A673 (cell line): Measurements from ENCODE around the gene TDRD15. TPM values are rescaled to one million over a fixed set of nuclear protein-coding genes. Genes with fewer than 3 reads are reported as not detected.

Source experiments
- BruUV-seq: library from RNA; stranded (reverse); fragments of 400-500 nt; replicated peaks from 2 replicates; lab custom pipeline; 2021; lab: Mats Ljungman, UMichigan
- CTCF ChIA-PET: fragments of 300-600 bp; sonication (Branson Sonifier 250); formaldehyde crosslinking; loops from one replicate; lab custom pipeline; 2022; ENCODE audit warnings: antibody characterized with exemption; lab: Charles Lee
- POLR2A ChIA-PET: fragments of 300-600 bp; sonication (Branson Sonifier 250); formaldehyde crosslinking; loops from one replicate; lab custom pipeline; 2022; ENCODE audit warnings: antibody characterized with exemption; ENCODE audit not compliant: low non-redundant PET; lab: Charles Lee
- DNase-seq: peaks from one replicate; pipeline ENCODE4 v3.0.0-alpha.2; 2015; ENCODE audit warnings: low spot score
- H3K27ac ChIP-seq: fragments of 200-600 bp; sonication (generic); 2 replicates; pipeline ENCODE4 v1.5.1; 2016; ENCODE audit warnings: mixed run types, low read depth, mild to moderate bottlenecking, mixed read lengths, antibody characterized with exemption, low read length; ENCODE audit not compliant: poor library complexity, severe bottlenecking
- H3K27me3 ChIP-seq: fragments of 200-600 bp; sonication (generic); replicated peaks from 2 replicates; pipeline ENCODE4 v1.6.1; 2017; ENCODE audit warnings: mixed run types, low read depth, mild to moderate bottlenecking, mixed read lengths, antibody characterized with exemption, low read length; ENCODE audit not compliant: insufficient read depth, poor library complexity
- H3K36me3 ChIP-seq: fragments of 200-600 bp; sonication (generic); 2 replicates; pipeline ENCODE4 v1.6.1; 2016; ENCODE audit warnings: mixed run types, mild to moderate bottlenecking, mixed read lengths, antibody characterized with exemption, low read length; ENCODE audit not compliant: insufficient read depth, poor library complexity, severe bottlenecking
- H3K4me1 ChIP-seq: fragments of 200-600 bp; sonication (generic); 2 replicates; pipeline ENCODE4 v1.6.1; 2017; ENCODE audit warnings: mixed run types, mild to moderate bottlenecking, mixed read lengths, antibody characterized with exemption, low read length; ENCODE audit not compliant: insufficient read depth, poor library complexity, severe bottlenecking
- H3K4me3 ChIP-seq: fragments of 200-600 bp; sonication (generic); 2 replicates; pipeline ENCODE4 v1.5.1; 2016; ENCODE audit warnings: low read depth, mixed run types, mild to moderate bottlenecking, mixed read lengths, low read length; ENCODE audit not compliant: poor library complexity, severe bottlenecking
- H3K9me3 ChIP-seq: fragments of 200-600 bp; sonication (generic); 2 replicates; pipeline ENCODE4 v1.6.1; 2016; ENCODE audit warnings: mixed run types, low read depth, mild to moderate bottlenecking, mixed read lengths, antibody characterized with exemption, low read length; ENCODE audit not compliant: poor library complexity, severe bottlenecking
- EZH2 ChIP-seq: fragments of 200-600 bp; sonication (generic); IDR thresholded peaks from 2 replicates; pipeline ENCODE4 v1.6.1; 2017; ENCODE audit warnings: borderline replicate concordance, low read depth, mild to moderate bottlenecking, mixed read lengths, antibody characterized with exemption, low read length; ENCODE audit not compliant: poor library complexity, severe bottlenecking
- intact Hi-C: fragments of 100-400 bp; cut with micrococcal nuclease; formaldehyde crosslinking; loops from one replicate; pipeline ENCODE4 v1.10.0; 2022; ENCODE audit not compliant: unreplicated experiment
- total RNA-seq: library from RNA; stranded (reverse); gene quantifications from 2 replicates; pipeline ENCODE4 v1.2.3, GENCODE V29; 2021
- TF ChIP-seq, protein P1 (sequence below): fragments of 300-800, 200-600 bp; sonication (generic); conservative IDR thresholded peaks from 2 replicates; pipeline ENCODE4 v1.5.1; 2017; ENCODE audit warnings: low read depth, mild to moderate bottlenecking, antibody characterized with exemption, low read length, moderate library complexity, mixed read lengths

The TDRD15 gene
- total RNA-seq, 1 experiment from 2014 or later = not detected

- ChIA-PET POLR2A (no interaction called here), CTCF (no interaction called here)
- BruUV-seq = no TSS peak
- H3K27ac ChIP-seq = no peak overlapping the region
- H3K27me3 ChIP-seq = peaks cover 9% of the 10 kb centered on the region
- DNase-seq = no peak
- H3K36me3 ChIP-seq = no peaks in the 10 kb centered on the region
- no peak for TF ChIP-seq EZH2
- intact Hi-C loops = no loop called here
- H3K4me1 ChIP-seq = no peaks in the 10 kb centered on the region
- no peak overlapping the region for H3K4me3 ChIP-seq
- no peaks in the 10 kb centered on the region for H3K9me3 ChIP-seq
Observed at GRCh38 chr2:21084401-21084800, 39.4 kb upstream of the TDRD15 start.

DNA sequence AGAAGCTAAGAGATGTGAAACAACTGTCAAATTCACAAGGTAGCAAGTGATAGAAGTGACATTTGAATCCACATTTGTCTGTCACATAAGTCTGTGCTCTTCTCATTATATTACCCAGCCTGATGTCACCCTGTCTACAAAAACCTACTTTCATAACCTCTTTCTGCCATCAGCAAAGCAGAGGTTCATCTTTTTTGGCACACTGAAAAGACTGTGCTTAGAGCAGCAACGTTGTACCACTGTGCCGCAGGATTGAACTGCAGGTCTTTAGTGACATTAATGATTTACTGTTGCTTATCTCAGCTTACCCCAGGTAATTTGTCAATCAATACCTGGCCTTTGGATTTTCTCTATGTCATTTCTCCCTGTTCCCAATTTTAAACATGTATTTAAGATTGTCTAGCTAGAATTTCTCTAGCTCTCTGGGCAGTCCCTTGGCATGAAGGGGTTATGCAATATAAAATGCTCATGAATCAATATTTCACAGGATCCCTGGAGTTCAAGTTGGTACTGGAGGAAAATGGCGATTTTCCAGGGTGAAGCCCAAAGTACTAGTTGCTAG is 31.4 kb upstream of the TDRD15 start:
- H3K4me1 ChIP-seq = no peaks in the 10 kb centered on the region
- no peak for DNase-seq
- no peak overlapping the region for H3K27ac ChIP-seq
- H3K9me3 ChIP-seq = no peaks in the 10 kb centered on the region
- intact Hi-C loops = no loop called here
- BruUV-seq = no TSS peak
- H3K36me3 ChIP-seq = no peaks in the 10 kb centered on the region
- H3K4me3 ChIP-seq = no peak overlapping the region
- POLR2A ChIA-PET = no interaction called here
- peaks cover 42% of the 10 kb centered on the region for H3K27me3 ChIP-seq
- TF ChIP-seq, protein P1, sequence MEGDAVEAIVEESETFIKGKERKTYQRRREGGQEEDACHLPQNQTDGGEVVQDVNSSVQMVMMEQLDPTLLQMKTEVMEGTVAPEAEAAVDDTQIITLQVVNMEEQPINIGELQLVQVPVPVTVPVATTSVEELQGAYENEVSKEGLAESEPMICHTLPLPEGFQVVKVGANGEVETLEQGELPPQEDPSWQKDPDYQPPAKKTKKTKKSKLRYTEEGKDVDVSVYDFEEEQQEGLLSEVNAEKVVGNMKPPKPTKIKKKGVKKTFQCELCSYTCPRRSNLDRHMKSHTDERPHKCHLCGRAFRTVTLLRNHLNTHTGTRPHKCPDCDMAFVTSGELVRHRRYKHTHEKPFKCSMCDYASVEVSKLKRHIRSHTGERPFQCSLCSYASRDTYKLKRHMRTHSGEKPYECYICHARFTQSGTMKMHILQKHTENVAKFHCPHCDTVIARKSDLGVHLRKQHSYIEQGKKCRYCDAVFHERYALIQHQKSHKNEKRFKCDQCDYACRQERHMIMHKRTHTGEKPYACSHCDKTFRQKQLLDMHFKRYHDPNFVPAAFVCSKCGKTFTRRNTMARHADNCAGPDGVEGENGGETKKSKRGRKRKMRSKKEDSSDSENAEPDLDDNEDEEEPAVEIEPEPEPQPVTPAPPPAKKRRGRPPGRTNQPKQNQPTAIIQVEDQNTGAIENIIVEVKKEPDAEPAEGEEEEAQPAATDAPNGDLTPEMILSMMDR = no peak
- TF ChIP-seq EZH2 = no peak
- CTCF ChIA-PET = no interaction called here

GRCh38 chr2:21095178-21095577 is 28.6 kb upstream of the TDRD15 start:
- TF ChIP-seq EZH2 = no peak
- TF ChIP-seq, protein P1 = no peak
- CTCF ChIA-PET = no interaction called here
- intact Hi-C loops = no loop called here
- no peak overlapping the region for H3K4me3 ChIP-seq
- H3K9me3 ChIP-seq = no peaks in the 10 kb centered on the region
- peaks cover 41% of the 10 kb centered on the region for H3K27me3 ChIP-seq
- no peaks in the 10 kb centered on the region for H3K36me3 ChIP-seq
- H3K27ac ChIP-seq = no peak overlapping the region
- POLR2A ChIA-PET = interaction anchor here (0.6 kb wide), 1 partner anchor 24 kb away, joined by 4 read pairs; no protein-coding TSS in a partner anchor
- BruUV-seq = no TSS peak
- no peak for DNase-seq
- H3K4me1 ChIP-seq = no peaks in the 10 kb centered on the region

DNA sequence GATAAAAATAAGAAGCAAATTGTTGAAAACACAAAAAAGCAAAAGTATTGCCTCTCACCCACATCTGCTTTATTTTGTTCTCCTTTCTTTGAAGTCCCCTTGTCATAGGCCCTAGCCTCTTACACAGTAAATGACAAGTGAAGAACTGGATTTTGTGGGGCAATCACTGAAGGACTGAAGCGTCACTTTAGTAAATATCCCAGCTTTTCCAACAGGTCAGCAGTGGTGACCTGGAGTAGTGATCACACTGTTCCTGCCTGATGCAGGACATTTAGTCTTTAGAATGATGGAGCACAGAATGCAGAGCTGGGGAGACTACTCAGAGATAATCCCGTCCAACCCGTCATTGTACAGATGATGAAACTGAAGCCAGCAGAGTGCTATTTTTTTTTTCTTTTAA is 28.1 kb upstream of the TDRD15 start:
- intact Hi-C loops = no loop called here
- TF ChIP-seq, protein P1 = no peak
- no peak overlapping the region for H3K27ac ChIP-seq
- no TSS peak for BruUV-seq
- POLR2A ChIA-PET = interaction anchor here (0.6 kb wide), 1 partner anchor 24 kb away, joined by 4 read pairs; no protein-coding TSS in a partner anchor
- no peak for DNase-seq
- H3K4me3 ChIP-seq = no peak overlapping the region
- no peaks in the 10 kb centered on the region for H3K4me1 ChIP-seq
- no peaks in the 10 kb centered on the region for H3K36me3 ChIP-seq
- CTCF ChIA-PET = no interaction called here
- peaks cover 39% of the 10 kb centered on the region for H3K27me3 ChIP-seq
- H3K9me3 ChIP-seq = no peaks in the 10 kb centered on the region
